H1 (cell line): ENCODE measurements around the gene ELAPOR1. TPM values are rescaled to one million over a fixed set of nuclear protein-coding genes. Genes with fewer than 3 reads are reported as not detected.
A peak's percentile ranks its signal among the peaks of the same experiment; 100 is the strongest.

ENCODE experiments used
- CTCF ChIA-PET: fragments of 300-600 bp; sonication (Branson Sonifier 250); formaldehyde crosslinking; loops from one replicate; lab custom pipeline; 2021; ENCODE audit not compliant: partially characterized antibody; lab: Charles Lee
- POLR2A ChIA-PET: fragments of 300-600 bp; sonication (Branson Sonifier 250); formaldehyde crosslinking; loops from one replicate; lab custom pipeline; 2021; ENCODE audit warnings: inconsistent platforms; ENCODE audit not compliant: partially characterized antibody; lab: Charles Lee
- DNase-seq, 2 experiments: peaks; one replicate each; pipeline versions ENCODE4 v3.0.0 to v3.0.0-alpha.2; 2010 to 2022; ENCODE audit warnings: low spot score in 2 of 2, low read depth in 1 of 2, mixed read lengths in 1 of 2
- FAIRE-seq: peaks from 2 replicates; lab custom pipeline; 2011; peaks lifted over from hg19 to GRCh38; lab: Jason Lieb, UNC
- H2AFZ ChIP-seq: 2 replicates; pipeline ENCODE4 v1.8.1; 2012; ENCODE audit warnings: low read length, inconsistent platforms
- H2AK5ac ChIP-seq: 2 replicates; pipeline ENCODE4 v1.6.1; 2013; ENCODE audit warnings: low read depth, low read length
- H2BK120ac ChIP-seq: replicated peaks from 2 replicates; pipeline ENCODE3; 2013; ENCODE audit warnings: low read depth, low read length, inconsistent platforms
- H2BK12ac ChIP-seq: 2 replicates; pipeline ENCODE4 v1.6.1; 2013; ENCODE audit warnings: low read depth, low read length
- H2BK15ac ChIP-seq: 2 replicates; pipeline ENCODE4 v1.6.1; 2013; ENCODE audit warnings: low read length
- H2BK20ac ChIP-seq: 2 replicates; pipeline ENCODE4 v1.6.1; 2013; ENCODE audit warnings: low read length
- H2BK5ac ChIP-seq: 2 replicates; pipeline ENCODE4 v1.6.1; 2013; ENCODE audit warnings: low read depth, low read length
- H3K14ac ChIP-seq: 2 replicates; pipeline ENCODE4 v1.6.1; 2013; ENCODE audit warnings: inconsistent platforms; ENCODE audit not compliant: insufficient read length
- H3K18ac ChIP-seq: 2 replicates; pipeline ENCODE4 v1.6.1; 2013; ENCODE audit warnings: low read length; ENCODE audit errors: extremely low read depth
- H3K23ac ChIP-seq: 2 replicates; pipeline ENCODE4 v1.6.1; 2013; ENCODE audit warnings: inconsistent platforms; ENCODE audit not compliant: insufficient read length
- H3K23me2 ChIP-seq: 2 replicates; pipeline ENCODE4 v1.6.1; 2013; ENCODE audit warnings: low read depth, low read length
- H3K27ac ChIP-seq: 2 replicates; pipeline ENCODE4 v1.6.1; 2011; ENCODE audit warnings: low read depth, low read length, inconsistent platforms
- H3K27me3 ChIP-seq, 4 experiments: replicated peaks in 1 of 4; 1 replicate in 1 of 4; 2 replicates in 3 of 4; pipeline versions ENCODE4 v1.6.1 to v1.8.1; 2011 to 2013; ENCODE audit warnings: low read length in 3 of 4, mild to moderate bottlenecking in 3 of 4, inconsistent platforms in 2 of 4, mixed read lengths in 2 of 4, moderate library complexity in 1 of 4; ENCODE audit not compliant: control insufficient read depth in 3 of 4, insufficient read depth in 3 of 4; ENCODE audit errors: extremely low read depth in 1 of 4
- H3K36me3 ChIP-seq, 4 experiments: 2 replicates each; pipeline versions ENCODE4 v1.6.1 to v1.8.1; 2011 to 2013; ENCODE audit warnings: mild to moderate bottlenecking in 4 of 4, low read length in 3 of 4, moderate library complexity in 2 of 4, control low read depth in 1 of 4, inconsistent platforms in 1 of 4; ENCODE audit not compliant: insufficient read depth in 4 of 4, control insufficient read depth in 2 of 4
- H3K4ac ChIP-seq: replicated peaks from 2 replicates; pipeline ENCODE3; 2013; ENCODE audit warnings: low read length, low read depth, mixed read lengths, inconsistent platforms; ENCODE audit not compliant: insufficient read length
- H3K4me1 ChIP-seq, 4 experiments: replicated peaks in 1 of 4; 1 replicate in 1 of 4; 2 replicates in 3 of 4; pipeline versions ENCODE4 v1.6.1 to v1.8.1; 2011 to 2013; ENCODE audit warnings: low read length in 3 of 4, inconsistent platforms in 2 of 4, mixed read lengths in 1 of 4; ENCODE audit not compliant: insufficient read depth in 4 of 4, control insufficient read depth in 3 of 4
- H3K4me2 ChIP-seq, 2 experiments: 2 replicates each; pipeline versions ENCODE4 v1.6.1 to v1.8.1; 2011 to 2013; ENCODE audit warnings: low read depth in 2 of 2, low read length in 2 of 2, control low read depth in 1 of 2, inconsistent platforms in 1 of 2, mild to moderate bottlenecking in 1 of 2; ENCODE audit not compliant: insufficient read depth in 1 of 2
- H3K4me3 ChIP-seq, 4 experiments: fragments of 200-600, 300-600 bp in 1 of 4; sonication (generic), shearing (Covaris generic), sonication (Bioruptor Twin) in 1 of 4; 2 replicates each; pipeline versions ENCODE4 v1.5.1 to v1.8.1; 2011 to 2016; ENCODE audit warnings: low read length in 4 of 4, low read depth in 3 of 4, control low read depth in 2 of 4, inconsistent platforms in 2 of 4, mild to moderate bottlenecking in 2 of 4, mixed read lengths in 1 of 4, moderate library complexity in 1 of 4; ENCODE audit not compliant: insufficient read depth in 2 of 4; ENCODE audit errors: extremely low read depth in 1 of 4
- H3K56ac ChIP-seq: replicated peaks from 2 replicates; pipeline ENCODE3; 2013; ENCODE audit warnings: low read depth, mild to moderate bottlenecking, mixed read lengths, low read length, inconsistent platforms; ENCODE audit not compliant: insufficient read length
- H3K79me1 ChIP-seq: 2 replicates; pipeline ENCODE4 v1.6.1; 2013; ENCODE audit warnings: low read depth, low read length, control low read depth
- H3K79me2 ChIP-seq, 2 experiments: 2 replicates each; pipeline versions ENCODE4 v1.6.1 to v1.8.1; 2012 to 2013; ENCODE audit warnings: low read length in 2 of 2, mild to moderate bottlenecking in 2 of 2, inconsistent platforms in 1 of 2; ENCODE audit not compliant: insufficient read depth in 2 of 2, control insufficient read depth in 1 of 2
- H3K9ac ChIP-seq, 4 experiments: replicated peaks in 1 of 4; 1 replicate in 1 of 4; 2 replicates in 3 of 4; pipeline versions ENCODE4 v1.6.1 to v1.8.1; 2011 to 2013; ENCODE audit warnings: low read depth in 3 of 4, low read length in 3 of 4, control low read depth in 2 of 4, mild to moderate bottlenecking in 2 of 4, moderate library complexity in 2 of 4, inconsistent platforms in 1 of 4; ENCODE audit errors: extremely low read depth in 1 of 4
- H3K9me3 ChIP-seq, 2 experiments: 2 replicates each; pipeline versions ENCODE4 v1.6.1 to v1.8.1; 2012 to 2013; ENCODE audit warnings: mild to moderate bottlenecking in 2 of 2, moderate library complexity in 2 of 2, control low read depth in 1 of 2, inconsistent platforms in 1 of 2, low read depth in 1 of 2, low read length in 1 of 2, mixed read lengths in 1 of 2; ENCODE audit not compliant: insufficient read depth in 2 of 2
- H4K20me1 ChIP-seq, 2 experiments: replicated peaks in 1 of 2; 2 replicates each; pipeline versions ENCODE3 to v1.8.1; 2011 to 2013; ENCODE audit warnings: inconsistent platforms in 2 of 2, low read length in 2 of 2, mild to moderate bottlenecking in 1 of 2; ENCODE audit not compliant: insufficient read depth in 2 of 2, control insufficient read depth in 1 of 2
- H4K5ac ChIP-seq: 2 replicates; pipeline ENCODE4 v1.6.1; 2013; ENCODE audit warnings: low read length, low read depth, mixed read lengths, inconsistent platforms; ENCODE audit not compliant: insufficient read length
- H4K8ac ChIP-seq: 2 replicates; pipeline ENCODE4 v1.8.0; 2013; ENCODE audit warnings: mild to moderate bottlenecking, moderate library complexity, low read length, inconsistent platforms; ENCODE audit not compliant: insufficient read depth; ENCODE audit errors: extremely low read depth
- H4K91ac ChIP-seq: replicated peaks from 2 replicates; pipeline ENCODE3; 2013; ENCODE audit warnings: low read length, mixed read lengths, inconsistent platforms; ENCODE audit not compliant: insufficient read length
- E2F6 ChIP-seq: IDR thresholded peaks from 2 replicates; pipeline ENCODE4 v1.6.1; 2012; ENCODE audit warnings: inconsistent platforms
- EP300 ChIP-seq, 2 experiments: IDR thresholded peaks; 1 replicate in 1 of 2; 2 replicates in 1 of 2; pipeline ENCODE4 v1.6.1; 2011 to 2012; ENCODE audit warnings: low read depth in 2 of 2, low read length in 2 of 2, mild to moderate bottlenecking in 2 of 2, borderline replicate concordance in 1 of 2, inconsistent platforms in 1 of 2, moderate library complexity in 1 of 2
- JUND ChIP-seq: IDR thresholded peaks from 2 replicates; pipeline ENCODE4 v1.6.1; 2011; ENCODE audit warnings: mild to moderate bottlenecking, improper control_type of control experiment, low read length
- KDM1A ChIP-seq: fragments of 200-600, 300-600 bp; sonication (generic); IDR thresholded peaks from 2 replicates; pipeline ENCODE4 v1.7.1; 2016; ENCODE audit warnings: mild to moderate bottlenecking, low read length, borderline replicate concordance
- NANOG ChIP-seq: IDR thresholded peaks from 2 replicates; pipeline ENCODE4 v1.6.1; 2011; ENCODE audit warnings: low read length, low read depth, mild to moderate bottlenecking, inconsistent platforms; ENCODE audit not compliant: insufficient read depth, poor library complexity, severe bottlenecking
- NRF1 ChIP-seq: IDR thresholded peaks from 2 replicates; pipeline ENCODE4 v1.6.1; 2011; ENCODE audit warnings: mild to moderate bottlenecking, low read depth, low read length, improper control_type of control experiment
- SIRT6 ChIP-seq: IDR thresholded peaks from one replicate; pipeline ENCODE4 v1.7.1; 2012; ENCODE audit warnings: low read length, inconsistent platforms
- SP4 ChIP-seq: IDR thresholded peaks from 2 replicates; pipeline ENCODE4 v1.6.1; 2012; ENCODE audit warnings: low read length, inconsistent platforms
- USF2 ChIP-seq: IDR thresholded peaks from 2 replicates; pipeline ENCODE4 v1.6.1; 2011; ENCODE audit warnings: low read length, improper control_type of control experiment
- WGBS, 2 experiments: shearing (Covaris generic) in 1 of 2; methylation state at CpG; one replicate each; pipeline versions ENCODE4 v1.1.6 to v1.1.7; 2013 to 2015; ENCODE audit warnings: low lambda C conversion rate in 2 of 2, mixed read lengths in 2 of 2, inconsistent platforms in 1 of 2, low coverage in 1 of 2, missing lambda C conversion rate in 1 of 2; ENCODE audit not compliant: insufficient replicate concordance in 2 of 2, insufficient coverage in 1 of 2, insufficient read length in 1 of 2; ENCODE audit errors: extremely low coverage in 1 of 2, missing lambda C conversion rate in 1 of 2; 5-methylcytosine and 5-hydroxymethylcytosine counted together
- polyA plus RNA-seq, 7 experiments: library from polyadenylated mRNA; depleted of rRNA in 3 of 7; stranded (reverse) in 5 of 7; unstranded in 2 of 7; fragments of >200 nt in 5 of 7; fragments of 200-250 nt in 2 of 7; gene quantifications; 1 replicate in 5 of 7; 2 replicates in 1 of 7; 4 replicates in 1 of 7; pipeline versions ENCODE4 v1.2.1 to v1.2.3, GENCODE V29; 2011 to 2013; ENCODE audit warnings: missing spikeins in 2 of 7, mixed read lengths in 2 of 7
- total RNA-seq: library from RNA; stranded (reverse); fragmentation: NEBNext Ultra II Directional; extraction: Animal tissue kit (Norgen Biotek cat#: 25700); gene quantifications from 2 replicates; pipeline ENCODE4 v1.2.1, GENCODE V29; 2021

The ELAPOR1 gene
- total and polyA plus RNA-seq, 2 of the 8 experiments (the other 6 are each of a cell fraction or from before 2014, with no cell fraction given): 1.2 to 2.5 TPM

GRCh38 chr1:109151146-109151990, 37.5 kb downstream of the ELAPOR1 start:
- H2BK15ac ChIP-seq: no peak overlapping the region
- no peak overlapping the region for H3K9ac ChIP-seq
- H3K36me3 ChIP-seq: no peaks in the 10 kb centered on the region
- no peak overlapping the region for H2BK5ac ChIP-seq
- DNase-seq (peak; percentile 5 to 49), FAIRE-seq (no peak)
- H2AFZ ChIP-seq: peak overlapping the region; percentile 98
- H3K27me3 ChIP-seq: no peaks in the 10 kb centered on the region
- H2AK5ac ChIP-seq: no peak overlapping the region
- H3K4ac ChIP-seq: no peak overlapping the region
- no peak overlapping the region for H3K27ac ChIP-seq
- H3K4me1 ChIP-seq: peaks cover 0 to 3% (median 2%) of the 10 kb centered on the region in 4 experiments; a peak in 3 of 7 replicates
- no peak overlapping the region for H4K8ac ChIP-seq
- no peaks in the 10 kb centered on the region for H4K20me1 ChIP-seq
- peak overlapping the region; percentile 64; the same call in 1 of the 2 replicates for H2BK12ac ChIP-seq
- H3K14ac ChIP-seq: no peak overlapping the region
- no peak overlapping the region for H3K56ac ChIP-seq
- H2BK120ac ChIP-seq: no peak overlapping the region
- no peak overlapping the region for H3K4me3 ChIP-seq
- H3K79me1 ChIP-seq: no peaks in the 10 kb centered on the region
- WGBS, 2 experiments: 59% methylated on average over 5 of the region's 5 CpGs; no CpG with 5 or more reads in 1 of the 2 experiments
- no peak overlapping the region for H3K4me2 ChIP-seq
- no peak overlapping the region for H4K91ac ChIP-seq
- no peaks in the 10 kb centered on the region for H3K79me2 ChIP-seq
- CTCF ChIA-PET: interaction anchor here (0.6 to 1.3 kb wide), 4 partner anchors 13 to 379 kb away, joined by 3 read pairs; no protein-coding TSS in a partner anchor
- H2BK20ac ChIP-seq: no peak overlapping the region
- POLR2A ChIA-PET: interaction anchor here (0.9 to 1.1 kb wide), 2 partner anchors 8 to 51 kb away, joined by 3 read pairs; no protein-coding TSS in a partner anchor
- no peak overlapping the region for H3K18ac ChIP-seq
- no peaks in the 10 kb centered on the region for H3K9me3 ChIP-seq
- H4K5ac ChIP-seq: no peak overlapping the region
- no peaks in the 10 kb centered on the region for H3K23me2 ChIP-seq
- no peak overlapping the region for H3K23ac ChIP-seq
- no peak for TF ChIP-seq JUND
- no peak for TF ChIP-seq KDM1A
- TF ChIP-seq USF2: no peak
- no peak for TF ChIP-seq SP4
- TF ChIP-seq SIRT6: no peak
- no peak for TF ChIP-seq NRF1
- TF ChIP-seq NANOG: no peak
- TF ChIP-seq EP300 (IDR thresholded peaks at IDR 0.05; ENCODE audit: borderline replicate concordance in 1 of 2, low read depth in 2 of 2, low read length in 2 of 2): no peak
- TF ChIP-seq E2F6: no peak
